MCF 10A (cell line): Measurements from ENCODE around the gene SLC25A20. TPM values are rescaled to one million over a fixed set of nuclear protein-coding genes. Genes with fewer than 3 reads are reported as not detected.

Experiments
- BruUV-seq: library from RNA; stranded (reverse); fragments of 400-500 nt; replicated peaks from 2 replicates; lab custom pipeline; 2021; lab: Mats Ljungman, UMichigan
- CTCF ChIA-PET: fragments of 300-600 bp; sonication (Branson Sonifier 250); formaldehyde crosslinking; extraction: SDS; loops from one replicate; lab custom pipeline; 2021; ENCODE audit warnings: antibody characterized with exemption, inconsistent platforms; lab: Yijun Ruan, JAX
- POLR2A ChIA-PET: fragments of 300-600, 350-650 bp; sonication (Branson Sonifier 250); formaldehyde crosslinking; extraction: SDS; loops from one replicate; lab custom pipeline; 2020; ENCODE audit warnings: antibody characterized with exemption, inconsistent platforms; lab: Yijun Ruan, JAX
- DNase-seq: peaks from one replicate; pipeline ENCODE4 v3.0.0-alpha.2; 2018; ENCODE audit not compliant: unreplicated experiment
- H3K27ac Mint-ChIP-seq: one replicate; pipeline ENCODE4 v1.8.0; 2022; ENCODE audit warnings: mild to moderate bottlenecking, low read depth, mixed read lengths; ENCODE audit not compliant: unreplicated experiment
- H3K27me3 Mint-ChIP-seq: one replicate; pipeline ENCODE4 v1.8.0; 2022; ENCODE audit warnings: mixed read lengths; ENCODE audit not compliant: insufficient read depth, unreplicated experiment
- H3K36me3 Mint-ChIP-seq: one replicate; pipeline ENCODE4 v1.8.0; 2022; ENCODE audit warnings: mild to moderate bottlenecking, moderate library complexity, mixed read lengths; ENCODE audit not compliant: insufficient read depth, unreplicated experiment
- H3K4me1 Mint-ChIP-seq: one replicate; pipeline ENCODE4 v1.8.0; 2022; ENCODE audit warnings: mixed read lengths; ENCODE audit not compliant: insufficient read depth, unreplicated experiment
- H3K4me3 Mint-ChIP-seq: one replicate; pipeline ENCODE4 v1.8.0; 2022; ENCODE audit warnings: mild to moderate bottlenecking, moderate library complexity, mixed read lengths; ENCODE audit not compliant: unreplicated experiment
- H3K9me3 Mint-ChIP-seq: one replicate; pipeline ENCODE4 v1.8.0; 2022; ENCODE audit warnings: mixed read lengths; ENCODE audit not compliant: unreplicated experiment
- CTCF ChIP-seq: fragments of 200-600 bp; IDR thresholded peaks from one replicate; pipeline ENCODE4 v1.8.0; 2022; ENCODE audit warnings: antibody characterized with exemption, mild to moderate bottlenecking; ENCODE audit not compliant: unreplicated experiment
- intact Hi-C: fragments of 100-400 bp; cut with micrococcal nuclease; formaldehyde crosslinking; loops from 2 replicates; pipeline ENCODE4 v1.14.1; 2022
- total RNA-seq: library from RNA; stranded (reverse); gene quantifications from 2 replicates; pipeline ENCODE4 v1.2.3, GENCODE V29; 2022

Gene SLC25A20
- total RNA-seq, 1 experiment from 2014 or later, result 11.5 TPM

GRCh38 chr3:48897460-48898376, 964 bp downstream of the SLC25A20 start:
- ChIA-PET CTCF (interaction anchor here (0.6 to 0.7 kb wide), 2 partner anchors 726 to 814 kb away, joined by 3 to 4 read pairs; no protein-coding TSS in a partner anchor), POLR2A (interaction anchor here (0.9 to 4.1 kb wide), 11 partner anchors 8 to 573 kb away, joined by 3 to 32 read pairs (median 3); partner anchors contain the start of genes ARIH2, DAG1, IP6K2 and PRKAR2A)
- no peaks in the 10 kb centered on the region for H3K9me3 Mint-ChIP-seq
- peak overlapping the region; percentile 90 for H3K4me3 Mint-ChIP-seq
- peaks cover 20% of the 10 kb centered on the region for H3K4me1 Mint-ChIP-seq
- BruUV-seq, result TSS peak; percentile 36
- intact Hi-C loops, result no loop called here
- no peaks in the 10 kb centered on the region for H3K27me3 Mint-ChIP-seq
- H3K27ac Mint-ChIP-seq, result peak overlapping the region; percentile 90
- no peak for TF ChIP-seq CTCF
- H3K36me3 Mint-ChIP-seq, result no peaks in the 10 kb centered on the region
- DNase-seq, result peak; percentile 25

GRCh38 chr3:48896936-48897335, 1.7 kb downstream of the SLC25A20 start:
- no peak overlapping the region for H3K27ac Mint-ChIP-seq
- no TSS peak for BruUV-seq
- H3K27me3 Mint-ChIP-seq, result no peaks in the 10 kb centered on the region
- no peaks in the 10 kb centered on the region for H3K36me3 Mint-ChIP-seq
- CTCF ChIA-PET, result interaction anchor here (0.6 kb wide), 1 partner anchor 75 kb away, joined by 3 read pairs; no protein-coding TSS in a partner anchor
- POLR2A ChIA-PET, result interaction anchor here (4.1 kb wide), 1 partner anchor 22 kb away, joined by 32 read pairs; the partner anchor contains the start of gene ARIH2
- no peaks in the 10 kb centered on the region for H3K9me3 Mint-ChIP-seq
- H3K4me1 Mint-ChIP-seq, result peaks cover 22% of the 10 kb centered on the region
- no peak for DNase-seq
- TF ChIP-seq CTCF, result no peak
- no peak overlapping the region for H3K4me3 Mint-ChIP-seq
- intact Hi-C loops, result no loop called here

GRCh38 chr3:48894516-48894915, 4.2 kb downstream of the SLC25A20 start:
- BruUV-seq, result no TSS peak
- intact Hi-C loops, result no loop called here
- Mint-ChIP-seq H3K4me3 (no peak overlapping the region), H3K27me3 (no peaks in the 10 kb centered on the region), H3K36me3 (no peaks in the 10 kb centered on the region), H3K27ac (no peak overlapping the region), H3K4me1 (peaks cover 29% of the 10 kb centered on the region), H3K9me3 (no peaks in the 10 kb centered on the region)
- POLR2A ChIA-PET, result no interaction called here
- DNase-seq, result no peak
- no peak for TF ChIP-seq CTCF
- CTCF ChIA-PET, result interaction anchor here (0.7 kb wide), 1 partner anchor 23 kb away, joined by 4 read pairs; no protein-coding TSS in a partner anchor

- intact Hi-C loops, result no loop called here
- no peak overlapping the region for H3K4me3 Mint-ChIP-seq
- H3K9me3 Mint-ChIP-seq, result no peaks in the 10 kb centered on the region
- BruUV-seq, result no TSS peak
- no peak for DNase-seq
- no peaks in the 10 kb centered on the region for H3K27me3 Mint-ChIP-seq
- no peak for TF ChIP-seq CTCF
- CTCF ChIA-PET, result interaction anchor here (0.5 to 0.6 kb wide), 2 partner anchors 8 to 15 kb away, joined by 3 read pairs; no protein-coding TSS in a partner anchor
- peaks cover 4% of the 10 kb centered on the region for H3K36me3 Mint-ChIP-seq
- H3K27ac Mint-ChIP-seq, result no peak overlapping the region
- POLR2A ChIA-PET, result interaction anchor here (0.6 kb wide), 1 partner anchor 333 kb away, joined by 3 read pairs; no protein-coding TSS in a partner anchor
- peaks cover 9% of the 10 kb centered on the region for H3K4me1 Mint-ChIP-seq
Measured at GRCh38 chr3:48891606-48892005, 7.1 kb downstream of the SLC25A20 start.
